NCI-H82 treated with DMSO at 0.1 percent for 48 hours (cell line): ENCODE data around the gene MAPKAPK2.
A peak's percentile ranks its signal among the peaks of the same experiment; 100 is the strongest.

ENCODE experiments used
- DNase-seq: peaks from one replicate; lab custom pipeline; 2025; ENCODE audit not compliant: unreplicated experiment; lab: John Stamatoyannopoulos, UW

MAPKAPK2 gene

GRCh38 chr1:206702260-206702659, 17.6 kb downstream of the MAPKAPK2 start:
- DNase-seq: no peak

GRCh38 chr1:206702803-206703202, 18.1 kb downstream of the MAPKAPK2 start:
- DNase-seq: no peak

DNA sequence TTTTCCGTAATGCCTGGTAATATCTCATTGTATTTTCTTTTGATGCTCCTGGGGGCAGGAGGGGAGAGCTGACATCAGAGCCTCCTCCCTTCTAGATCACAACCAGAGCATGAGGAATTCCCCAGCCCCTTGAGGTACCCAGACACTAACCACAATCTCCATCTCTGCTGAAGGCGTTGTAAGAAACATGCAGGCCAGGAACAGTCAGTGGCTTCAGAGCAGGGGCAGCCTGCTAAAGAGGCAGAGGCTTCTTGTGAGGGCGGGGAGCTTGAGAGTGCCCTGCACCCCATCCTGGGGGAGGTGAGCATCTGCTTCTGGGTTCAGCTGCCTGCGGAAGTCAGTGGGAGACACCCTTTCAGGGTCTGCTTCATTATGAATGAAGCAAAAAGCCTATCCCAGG, 19.0 kb downstream of the MAPKAPK2 start:
- no peak for DNase-seq

DNA sequence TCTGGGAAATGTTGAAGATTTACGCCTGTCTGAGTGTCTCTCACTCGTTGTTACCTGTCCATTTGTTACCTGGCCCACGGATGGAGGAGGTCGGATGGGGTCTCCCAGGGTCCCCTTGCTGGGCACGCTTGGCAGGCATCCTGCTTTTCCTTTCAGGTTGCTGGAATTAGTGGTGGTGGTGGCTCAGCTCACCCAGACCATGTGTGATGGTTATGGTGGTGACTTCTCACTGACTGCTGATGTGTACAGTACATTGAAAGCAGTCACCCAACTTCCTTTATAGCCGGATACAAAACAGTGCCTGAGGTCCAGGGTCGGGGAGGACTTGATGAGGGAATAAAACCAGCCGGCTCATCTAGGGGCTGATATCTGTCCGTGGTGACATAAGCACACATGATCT, 19.5 kb downstream of the MAPKAPK2 start:
- DNase-seq: no peak

- DNase-seq: peak; percentile 77
Measured at GRCh38 chr1:206705191-206705590, 20.5 kb downstream of the MAPKAPK2 start.

GRCh38 chr1:206705726-206706297, 21.1 kb downstream of the MAPKAPK2 start:
- no peak for DNase-seq

DNA sequence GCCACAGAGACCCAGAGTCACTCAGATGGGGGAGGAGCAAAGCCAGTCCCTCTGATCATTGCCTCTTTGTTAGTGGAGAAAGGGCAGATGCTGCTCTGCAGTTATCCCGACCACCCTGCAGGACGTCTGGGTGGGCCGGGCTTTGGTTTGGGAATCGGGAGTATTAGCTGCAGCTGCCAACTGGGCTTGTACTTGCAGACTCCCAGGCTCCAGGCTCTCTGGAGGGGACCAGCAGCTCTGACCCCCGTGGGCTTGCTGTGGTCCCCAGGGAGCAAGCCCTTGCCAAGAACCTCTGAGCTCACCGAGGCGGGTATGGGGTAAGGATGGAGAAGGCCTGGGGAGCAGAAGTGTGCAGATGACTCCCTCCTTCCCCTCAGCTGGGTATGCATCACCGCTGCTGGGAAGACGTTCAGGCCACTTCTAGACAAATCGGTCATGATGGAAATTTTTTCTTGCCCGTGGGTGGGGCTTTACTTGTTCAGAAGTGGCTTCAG, 21.6 kb downstream of the MAPKAPK2 start:
- peak; percentile 21 for DNase-seq

DNA sequence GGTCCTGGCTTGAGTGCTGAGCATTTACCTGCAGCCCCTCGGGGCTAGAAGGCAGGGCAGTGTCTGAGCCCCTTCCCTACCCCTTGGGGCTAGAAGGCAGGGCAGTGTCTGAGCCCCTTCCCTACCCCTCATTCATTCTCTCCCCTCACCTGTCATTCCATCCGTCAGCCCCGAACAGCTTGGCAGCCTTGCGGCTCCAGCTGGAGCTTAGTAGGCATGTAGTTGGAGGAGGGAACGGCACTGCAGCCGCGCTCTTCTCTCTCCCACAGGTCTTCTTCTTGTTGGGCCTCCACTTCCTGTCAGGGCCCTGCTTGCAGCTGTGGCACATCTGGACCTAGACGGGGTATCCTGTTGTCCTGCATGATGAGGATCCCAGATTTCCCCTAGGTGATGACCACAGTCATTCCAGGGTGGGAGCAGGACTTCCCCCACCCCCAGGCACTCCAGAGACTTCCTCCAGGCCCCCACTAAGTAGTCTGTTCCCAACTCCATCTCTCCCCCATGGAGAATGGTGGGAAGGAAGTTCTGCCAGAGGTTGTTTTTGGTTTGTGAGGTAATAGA, 22.2 kb downstream of the MAPKAPK2 start:
- no peak for DNase-seq

DNA sequence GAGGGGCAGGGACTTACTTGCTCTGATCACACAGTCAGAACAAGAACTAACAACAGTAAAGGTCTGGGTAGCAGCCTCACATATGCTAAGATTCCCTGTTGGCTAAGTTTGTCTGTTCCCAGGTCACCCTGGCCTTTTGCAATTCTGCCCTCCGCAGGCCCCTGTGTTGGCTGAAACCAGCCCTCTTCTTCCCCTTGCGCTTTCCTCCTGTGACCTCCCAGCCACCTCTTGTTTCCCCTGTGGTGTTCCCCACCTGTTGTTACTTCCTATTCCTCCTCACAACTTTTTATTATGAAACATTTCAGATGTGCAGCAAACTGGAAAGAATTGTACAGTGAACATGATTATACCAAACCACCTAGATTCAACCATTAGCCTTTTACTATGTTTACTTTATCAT, 23.4 kb downstream of the MAPKAPK2 start:
- DNase-seq: no peak

- no peak for DNase-seq
Measured at GRCh38 chr1:206708882-206709281, 24.2 kb downstream of the MAPKAPK2 start.

- no peak for DNase-seq
Measured at GRCh38 chr1:206709322-206709721, 24.6 kb downstream of the MAPKAPK2 start.

- DNase-seq: no peak
Measured at GRCh38 chr1:206709772-206710459, 25.2 kb downstream of the MAPKAPK2 start.

DNA sequence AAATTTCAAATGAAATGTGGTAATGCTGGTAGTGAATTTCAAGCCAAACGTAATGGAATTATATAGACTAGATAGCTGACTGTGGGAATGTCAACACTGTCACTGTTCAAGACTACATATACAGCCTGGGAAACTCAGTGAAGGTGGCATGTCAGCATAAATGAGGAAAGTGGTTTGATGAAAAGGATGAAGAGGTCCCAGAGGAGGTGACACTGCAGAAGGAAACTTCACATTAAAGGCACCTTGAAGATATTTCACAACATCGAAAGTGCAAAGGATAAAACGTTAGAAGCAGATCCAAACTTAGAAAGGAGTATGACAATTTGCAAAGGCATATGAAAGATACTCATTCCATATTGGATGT, 25.7 kb downstream of the MAPKAPK2 start:
- DNase-seq: no peak

DNA sequence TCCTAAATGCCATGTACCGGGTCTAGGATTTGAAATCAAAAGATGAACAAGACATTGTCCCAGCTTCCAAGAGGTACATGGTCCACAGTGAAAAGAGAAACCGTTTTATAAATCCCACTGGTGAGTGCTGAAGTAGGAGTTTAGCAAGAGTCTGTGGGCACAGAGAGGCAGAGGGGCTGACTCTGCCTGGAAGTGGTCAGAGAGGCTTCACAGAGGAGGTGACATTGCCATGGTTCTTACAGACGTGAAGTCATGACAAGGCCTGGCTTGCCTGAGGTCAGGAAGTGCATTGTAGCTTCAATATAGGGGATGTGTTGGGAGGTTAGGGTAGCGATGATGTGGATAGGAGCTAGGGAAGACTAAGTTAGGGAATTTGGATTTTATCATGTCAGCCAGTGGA, 28.4 kb downstream of the MAPKAPK2 start:
- DNase-seq: no peak

DNA sequence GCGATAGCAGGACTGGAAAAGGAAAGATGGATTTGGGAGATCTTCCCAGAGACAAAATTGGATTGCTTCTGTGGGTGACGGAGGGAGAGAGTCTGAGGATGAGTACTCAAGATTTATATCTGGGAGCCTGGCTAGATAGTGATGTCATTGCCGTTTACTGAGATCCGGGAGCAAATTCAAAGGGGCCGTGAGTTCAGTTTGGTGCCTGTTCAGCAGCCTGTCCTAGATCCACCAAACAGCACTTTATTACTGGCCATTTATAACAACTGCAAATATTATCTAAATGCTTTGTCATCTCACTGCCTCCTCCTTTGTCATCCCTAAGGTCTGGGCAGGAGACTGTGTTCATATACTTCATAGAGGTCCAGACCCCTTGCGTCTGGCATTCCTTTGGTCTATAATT, 29.2 kb downstream of the MAPKAPK2 start:
- DNase-seq: peak; percentile 62

DNA sequence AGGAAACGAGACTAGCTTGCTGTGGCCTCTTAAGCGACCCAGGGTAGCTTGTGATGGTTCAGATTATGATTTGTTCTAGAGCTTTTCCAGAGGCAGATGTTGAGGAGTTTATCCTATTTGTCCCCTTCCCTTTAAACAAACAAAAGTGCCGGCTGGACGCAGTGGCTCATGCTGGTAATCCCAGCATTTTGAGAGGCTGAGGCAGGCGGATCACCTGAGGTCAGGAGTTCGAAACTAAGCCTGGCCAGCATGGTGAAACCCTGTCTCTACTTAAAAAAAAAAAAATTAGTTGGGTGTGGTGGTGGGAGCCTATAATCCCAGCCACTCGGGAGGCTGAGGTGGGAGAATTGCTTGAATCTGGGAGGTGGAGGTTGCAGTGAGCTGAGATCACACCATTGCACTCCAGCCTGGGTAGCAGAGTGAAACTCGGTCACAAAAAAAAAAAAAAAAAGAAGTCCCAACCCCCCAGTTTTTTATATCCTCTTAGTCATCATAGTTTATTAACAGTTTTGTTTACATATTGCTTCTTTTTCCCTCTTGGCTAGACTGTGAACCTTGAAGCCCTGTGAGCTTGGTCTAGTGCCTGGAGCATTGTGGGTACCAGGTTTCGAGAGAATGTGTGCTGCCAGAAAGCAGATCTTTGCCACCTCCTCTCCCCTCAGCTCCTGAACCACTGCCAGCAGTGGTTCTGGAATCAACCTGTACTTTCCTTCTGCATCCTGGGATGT, 29.8 kb downstream of the MAPKAPK2 start:
- peak; percentile 78 for DNase-seq

- DNase-seq: no peak
Measured at GRCh38 chr1:206715120-206715519, 30.4 kb downstream of the MAPKAPK2 start.

DNA sequence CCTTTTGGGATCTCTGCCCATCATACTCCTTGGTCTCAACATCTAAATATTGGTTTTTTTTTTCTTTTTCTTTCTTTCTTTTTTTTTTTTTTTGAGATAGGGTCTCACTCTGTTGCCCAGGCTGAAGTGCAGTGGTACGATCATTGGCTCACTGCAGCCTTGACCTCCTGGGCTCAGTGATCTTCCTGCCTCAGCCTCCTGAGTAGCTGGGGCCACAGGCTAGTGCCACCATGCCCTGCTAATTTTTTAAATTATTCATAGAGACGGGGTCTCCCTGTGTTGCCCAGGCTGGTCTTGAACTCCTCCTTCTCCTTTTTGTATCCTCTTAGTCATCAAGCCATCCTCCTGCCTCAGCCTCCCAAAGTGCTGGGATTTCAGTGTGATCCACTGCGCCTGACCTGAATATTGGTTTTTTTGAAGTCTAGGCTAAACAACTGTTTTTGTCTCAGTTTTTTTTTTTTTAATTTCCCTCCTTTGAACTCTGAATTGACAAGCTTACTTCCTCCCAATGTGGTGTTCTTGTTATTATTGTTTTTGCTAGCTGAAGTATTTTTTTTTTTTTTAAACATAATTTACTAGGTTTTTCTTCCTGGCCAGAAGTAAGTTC, 30.9 kb downstream of the MAPKAPK2 start:
- no peak for DNase-seq

DNA sequence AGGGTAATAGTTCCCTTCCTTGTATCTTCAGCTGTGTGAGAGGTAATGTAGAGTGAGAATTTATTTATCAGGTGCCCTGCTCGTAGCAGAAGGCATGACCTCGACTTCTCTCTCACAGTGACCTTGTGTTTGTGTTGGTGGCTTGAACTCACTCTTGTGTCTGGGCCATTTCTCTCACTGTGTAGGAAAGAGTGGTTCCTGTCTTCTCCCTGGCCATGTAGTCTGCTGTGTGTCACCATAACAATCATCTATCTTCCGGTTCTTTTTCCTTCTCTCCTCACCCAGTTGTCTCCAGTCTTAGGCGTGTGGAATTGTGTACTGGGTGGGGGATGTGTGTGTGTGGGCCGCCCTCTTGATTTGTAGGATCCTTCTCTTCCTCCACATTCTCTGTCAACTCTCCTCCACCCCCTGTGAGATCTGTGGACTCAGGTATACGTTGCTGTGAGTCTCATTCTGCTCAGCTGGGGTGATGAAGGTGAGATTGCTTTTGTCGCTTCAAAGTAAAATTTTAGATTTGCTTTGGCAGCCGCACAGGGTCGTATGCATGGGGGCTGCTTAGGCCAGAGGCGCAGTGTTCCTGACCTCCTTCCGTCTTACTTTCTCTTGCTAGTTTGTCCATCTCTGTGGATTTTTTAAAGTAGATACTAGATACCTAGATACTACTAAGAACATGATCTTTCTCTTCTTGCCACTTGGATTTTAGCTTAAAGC, 31.6 kb downstream of the MAPKAPK2 start:
- no peak for DNase-seq

DNA sequence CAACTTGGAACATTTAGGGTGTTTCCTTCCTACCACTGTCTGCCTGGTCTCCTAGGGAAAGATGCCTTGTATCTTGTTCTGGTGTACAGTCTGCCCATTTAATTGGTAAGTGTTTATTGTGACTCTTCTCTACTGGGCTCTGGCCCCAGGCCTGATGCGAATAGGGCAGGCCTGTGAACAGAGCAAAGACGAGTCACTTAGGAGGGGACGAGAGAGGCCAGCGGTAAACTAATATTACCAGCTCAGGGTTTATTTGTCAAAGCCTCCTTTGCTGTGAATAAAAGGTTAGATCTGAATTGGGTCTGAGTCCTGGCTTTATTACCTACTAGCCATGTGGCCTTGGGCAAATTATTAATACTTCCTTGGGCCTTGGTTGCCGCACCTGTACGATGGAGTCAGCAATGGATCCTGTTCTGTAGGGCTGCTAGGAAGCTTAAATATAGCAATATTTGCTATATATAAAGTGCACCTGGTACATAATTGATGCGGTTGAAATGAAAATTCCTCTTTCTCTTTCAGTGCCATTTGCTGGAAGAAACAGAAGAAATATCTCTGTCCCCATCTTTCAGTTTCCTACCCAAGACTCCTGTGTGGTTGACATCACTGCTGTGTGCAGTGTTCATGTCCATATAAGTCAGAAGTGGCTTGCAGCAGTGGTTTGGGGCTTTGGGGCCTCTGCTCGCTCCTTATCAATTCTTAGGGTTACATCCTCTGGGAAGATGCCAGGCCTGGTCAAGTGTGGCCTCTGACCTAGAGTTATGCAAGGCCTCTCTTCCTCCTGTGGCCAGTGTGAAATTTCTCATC, 32.4 kb downstream of the MAPKAPK2 start:
- no peak for DNase-seq
